Nephron progenitor cell (in vitro differentiated cells): ENCODE results near the gene NOVA1.

Experiments
- DNase-seq: peaks from one replicate; pipeline ENCODE4 v3.0.0; 2021
- H3K27ac Mint-ChIP-seq: 2 replicates; pipeline ENCODE4 v1.8.0; 2021; ENCODE audit warnings: mild to moderate bottlenecking, moderate library complexity, mixed read lengths
- H3K27me3 Mint-ChIP-seq: 2 replicates; pipeline ENCODE4 v1.8.0; 2021; ENCODE audit warnings: mild to moderate bottlenecking, low read depth, mixed read lengths; ENCODE audit not compliant: poor library complexity
- H3K36me3 Mint-ChIP-seq: 2 replicates; pipeline ENCODE4 v1.8.0; 2021; ENCODE audit warnings: low read depth, mixed read lengths
- H3K4me1 Mint-ChIP-seq: 2 replicates; pipeline ENCODE4 v1.8.0; 2021; ENCODE audit warnings: mixed read lengths
- H3K4me3 Mint-ChIP-seq: 2 replicates; pipeline ENCODE4 v1.8.0; 2021; ENCODE audit warnings: mild to moderate bottlenecking, moderate library complexity, mixed read lengths
- H3K9me3 Mint-ChIP-seq: 2 replicates; pipeline ENCODE4 v1.8.0; 2021; ENCODE audit warnings: mild to moderate bottlenecking, moderate library complexity, mixed read lengths
- CTCF ChIP-seq: fragments of 200-600 bp; sonication (generic); IDR thresholded peaks from 2 replicates; pipeline ENCODE4 v1.5.0; 2021; ENCODE audit warnings: antibody characterized with exemption

NOVA1 gene

GRCh38 chr14:26528415-26529182, 69.2 kb downstream of the NOVA1 start:
- H3K27ac Mint-ChIP-seq, result no peak overlapping the region
- no peaks in the 10 kb centered on the region for H3K4me1 Mint-ChIP-seq
- H3K36me3 Mint-ChIP-seq, result peaks cover 30% of the 10 kb centered on the region
- TF ChIP-seq CTCF, result no peak
- H3K27me3 Mint-ChIP-seq, result no peaks in the 10 kb centered on the region
- DNase-seq, result no peak
- H3K4me3 Mint-ChIP-seq, result no peak overlapping the region
- H3K9me3 Mint-ChIP-seq, result no peaks in the 10 kb centered on the region

GRCh38 chr14:26527095-26527494, 70.7 kb downstream of the NOVA1 start:
- Mint-ChIP-seq H3K4me3 (no peak overlapping the region), H3K27ac (no peak overlapping the region), H3K27me3 (no peaks in the 10 kb centered on the region), H3K36me3 (peaks cover 30% of the 10 kb centered on the region), H3K9me3 (no peaks in the 10 kb centered on the region), H3K4me1 (no peaks in the 10 kb centered on the region)
- no peak for DNase-seq
- TF ChIP-seq CTCF, result no peak

GRCh38 chr14:26526137-26526536, 71.7 kb downstream of the NOVA1 start:
- Mint-ChIP-seq H3K36me3 (peaks cover 25% of the 10 kb centered on the region), H3K9me3 (no peaks in the 10 kb centered on the region), H3K4me3 (no peak overlapping the region), H3K27me3 (no peaks in the 10 kb centered on the region), H3K27ac (no peak overlapping the region), H3K4me1 (no peaks in the 10 kb centered on the region)
- no peak for TF ChIP-seq CTCF
- no peak for DNase-seq

- TF ChIP-seq CTCF, result no peak
- DNase-seq, result no peak
- H3K9me3 Mint-ChIP-seq, result no peaks in the 10 kb centered on the region
- no peaks in the 10 kb centered on the region for H3K27me3 Mint-ChIP-seq
- H3K4me3 Mint-ChIP-seq, result no peak overlapping the region
- no peaks in the 10 kb centered on the region for H3K4me1 Mint-ChIP-seq
- H3K36me3 Mint-ChIP-seq, result peaks cover 15% of the 10 kb centered on the region
- H3K27ac Mint-ChIP-seq, result no peak overlapping the region
Observed at GRCh38 chr14:26525085-26525484, 72.7 kb downstream of the NOVA1 start.

- Mint-ChIP-seq H3K36me3 (no peaks in the 10 kb centered on the region), H3K27ac (no peak overlapping the region), H3K4me3 (no peak overlapping the region), H3K4me1 (no peaks in the 10 kb centered on the region), H3K27me3 (no peaks in the 10 kb centered on the region), H3K9me3 (no peaks in the 10 kb centered on the region)
- TF ChIP-seq CTCF, result no peak
- no peak for DNase-seq
Observed at GRCh38 chr14:26522967-26523366, 74.9 kb downstream of the NOVA1 start.

GRCh38 chr14:26517771-26518170, 80.1 kb downstream of the NOVA1 start:
- Mint-ChIP-seq H3K27ac (no peak overlapping the region), H3K4me3 (no peak overlapping the region), H3K4me1 (no peaks in the 10 kb centered on the region), H3K9me3 (no peaks in the 10 kb centered on the region), H3K27me3 (no peaks in the 10 kb centered on the region), H3K36me3 (no peaks in the 10 kb centered on the region)
- TF ChIP-seq CTCF, result no peak
- no peak for DNase-seq
